Endothelial cell of umbilical vein (primary cell): ENCODE results near the gene PPP2R2C. TPM values are rescaled to one million over a fixed set of nuclear protein-coding genes. Genes with fewer than 3 reads are reported as not detected.

Experiments
- BruUV-seq: library from RNA; stranded (reverse); fragments of 400-500 nt; replicated peaks from 2 replicates; lab custom pipeline; 2021; lab: Mats Ljungman, UMichigan
- CTCF ChIA-PET: fragments of 300-600, 350-600 bp; sonication (Branson Sonifier 250); formaldehyde crosslinking; loops from one replicate; lab custom pipeline; 2021; ENCODE audit warnings: antibody characterized with exemption, inconsistent platforms; lab: Charles Lee
- POLR2A ChIA-PET: fragments of 300-600, 350-600 bp; sonication (Branson Sonifier 250); formaldehyde crosslinking; loops from one replicate; lab custom pipeline; 2021; ENCODE audit warnings: antibody characterized with exemption, inconsistent platforms; lab: Charles Lee
- DNase-seq: peaks from one replicate; pipeline ENCODE4 v3.0.0-alpha.2; 2011; ENCODE audit warnings: low read depth, low spot score
- FAIRE-seq: peaks from 2 replicates; lab custom pipeline; 2011; peaks lifted over from hg19 to GRCh38; lab: Jason Lieb, UNC
- H2AFZ ChIP-seq: 2 replicates; pipeline ENCODE4 v1.6.0; 2012; ENCODE audit warnings: low read depth, low read length, control low read depth, inconsistent platforms
- H3K27ac ChIP-seq: 2 replicates; pipeline ENCODE4 v1.5.1; 2011; ENCODE audit warnings: low read depth, mild to moderate bottlenecking, control low read depth, low read length, moderate library complexity; ENCODE audit not compliant: insufficient read depth
- H3K27me3 ChIP-seq, 2 experiments: 2 replicates each; pipeline versions ENCODE4 v1.6.0 to v1.6.1; 2011; ENCODE audit warnings: low read length in 2 of 2, mixed read lengths in 1 of 2; ENCODE audit not compliant: control insufficient read depth in 2 of 2, insufficient read depth in 2 of 2
- H3K36me3 ChIP-seq, 2 experiments: 2 replicates in 1 of 2; 3 replicates in 1 of 2; pipeline ENCODE4 v1.5.1; 2011; ENCODE audit warnings: low read length in 2 of 2, mild to moderate bottlenecking in 1 of 2, moderate library complexity in 1 of 2; ENCODE audit not compliant: control insufficient read depth in 2 of 2, insufficient read depth in 2 of 2; ENCODE audit errors: extremely low read depth in 1 of 2
- H3K4me1 ChIP-seq: 3 replicates; pipeline ENCODE4 v1.5.1; 2011; ENCODE audit warnings: mild to moderate bottlenecking, low read length; ENCODE audit not compliant: control insufficient read depth, insufficient read depth; ENCODE audit errors: extremely low read depth
- H3K4me2 ChIP-seq: 2 replicates; pipeline ENCODE4 v1.6.1; 2011; ENCODE audit warnings: low read length, control low read depth, mixed read lengths; ENCODE audit not compliant: insufficient read depth
- H3K4me3 ChIP-seq, 3 experiments: fragments of 200-600 bp in 1 of 3; sonication (generic), shearing (Covaris generic) in 1 of 3; replicated peaks in 1 of 3; 2 replicates each; pipeline ENCODE4 v1.5.1; 2011 to 2016; ENCODE audit warnings: control low read depth in 3 of 3, low read length in 3 of 3, mild to moderate bottlenecking in 2 of 3, inconsistent platforms in 1 of 3, low read depth in 1 of 3, moderate library complexity in 1 of 3; ENCODE audit not compliant: insufficient read depth in 1 of 3
- H3K79me2 ChIP-seq: 2 replicates; pipeline ENCODE4 v1.6.0; 2012; ENCODE audit warnings: low read length, inconsistent platforms; ENCODE audit not compliant: control insufficient read depth, insufficient read depth
- H3K9ac ChIP-seq: replicated peaks from 2 replicates; pipeline ENCODE3; 2011; ENCODE audit warnings: low read length, control low read depth; ENCODE audit not compliant: insufficient read depth; ENCODE audit errors: extremely low read depth
- H3K9me1 ChIP-seq: replicated peaks from 3 replicates; pipeline ENCODE4 v1.6.0; 2011; ENCODE audit warnings: mild to moderate bottlenecking, low read length; ENCODE audit not compliant: control insufficient read depth, insufficient read depth; ENCODE audit errors: extremely low read depth
- H3K9me3 ChIP-seq: replicated peaks from 2 replicates; pipeline ENCODE4 v1.5.1; 2012; ENCODE audit warnings: low read length, inconsistent platforms; ENCODE audit not compliant: control insufficient read depth, insufficient read depth
- H4K20me1 ChIP-seq: replicated peaks from 2 replicates; pipeline ENCODE3; 2011; ENCODE audit warnings: mild to moderate bottlenecking, low read length; ENCODE audit not compliant: control insufficient read depth, insufficient read depth; ENCODE audit errors: extremely low read depth
- CTCF ChIP-seq, 2 donors: IDR thresholded peaks; 1 replicate in 1 of 2; 2 replicates in 1 of 2; pipeline ENCODE4 v1.5.1; 2011; ENCODE audit warnings: low read length in 2 of 2, mild to moderate bottlenecking in 2 of 2, moderate library complexity in 2 of 2, control low read depth in 1 of 2, inconsistent platforms in 1 of 2, low read depth in 1 of 2; ENCODE audit not compliant: insufficient read depth in 1 of 2; ENCODE audit errors: extremely low read depth in 1 of 2
- EZH2 ChIP-seq: IDR thresholded peaks from 2 replicates; pipeline ENCODE4 v1.6.1; 2012; ENCODE audit warnings: borderline replicate concordance, low read depth, mild to moderate bottlenecking, moderate library complexity, low read length, inconsistent platforms; ENCODE audit not compliant: severe bottlenecking
- FOS ChIP-seq: IDR thresholded peaks from 2 replicates; pipeline ENCODE4 v1.6.1; 2011; ENCODE audit warnings: mild to moderate bottlenecking, low read length, moderate library complexity, borderline replicate concordance; ENCODE audit not compliant: insufficient read depth
- GATA2 ChIP-seq: IDR thresholded peaks from 2 replicates; pipeline ENCODE4 v1.7.0; 2011; ENCODE audit warnings: low read depth, mild to moderate bottlenecking, moderate library complexity, mixed read lengths, low read length; ENCODE audit not compliant: insufficient read length, insufficient read depth
- POLR2A ChIP-seq: IDR thresholded peaks from 2 replicates; pipeline ENCODE4 v1.6.1; 2012; ENCODE audit warnings: low read depth, mild to moderate bottlenecking, control low read depth, low read length
- POLR2AphosphoS5 ChIP-seq: IDR thresholded peaks from 2 replicates; pipeline ENCODE4 v1.6.1; 2012; ENCODE audit warnings: low read depth, mild to moderate bottlenecking, control low read depth, low read length, moderate library complexity; ENCODE audit not compliant: insufficient read depth
- dilution Hi-C: fragments of 300-500 bp; cut with MboI; formaldehyde crosslinking; loops from one replicate; pipeline ENCODE4 v1.15.0; 2019; ENCODE audit warnings: low sequenced_read_pairs; ENCODE audit not compliant: extremely low pct_ligation_motif_present
- intact Hi-C: fragments of 100-400 bp; cut with micrococcal nuclease; formaldehyde crosslinking; loops from one replicate; pipeline ENCODE4 v1.10.0; 2022
- polyA plus RNA-seq, 4 experiments: library from polyadenylated mRNA; depleted of rRNA in 3 of 4; stranded (reverse) in 3 of 4; unstranded in 1 of 4; fragments of >200 nt; gene quantifications; 2 replicates each; pipeline versions ENCODE4 v1.2.1 to v1.2.3, GENCODE V29; 2011 to 2012; ENCODE audit warnings: missing spikeins in 1 of 4
- total RNA-seq: library from RNA; stranded (reverse); gene quantifications from 2 replicates; pipeline ENCODE4 v1.2.3, GENCODE V29; 2021
- TF ChIP-seq, protein P1 (sequence below): IDR thresholded peaks from 2 replicates; pipeline ENCODE4 v1.6.1; 2011; ENCODE audit not compliant: insufficient read depth, insufficient read length

Gene PPP2R2C
- total and polyA plus RNA-seq, 2 donors (not counting 3 experiments of a cell fraction or from before 2014, with no cell fraction given): 0.03 to 0.09 TPM

DNA sequence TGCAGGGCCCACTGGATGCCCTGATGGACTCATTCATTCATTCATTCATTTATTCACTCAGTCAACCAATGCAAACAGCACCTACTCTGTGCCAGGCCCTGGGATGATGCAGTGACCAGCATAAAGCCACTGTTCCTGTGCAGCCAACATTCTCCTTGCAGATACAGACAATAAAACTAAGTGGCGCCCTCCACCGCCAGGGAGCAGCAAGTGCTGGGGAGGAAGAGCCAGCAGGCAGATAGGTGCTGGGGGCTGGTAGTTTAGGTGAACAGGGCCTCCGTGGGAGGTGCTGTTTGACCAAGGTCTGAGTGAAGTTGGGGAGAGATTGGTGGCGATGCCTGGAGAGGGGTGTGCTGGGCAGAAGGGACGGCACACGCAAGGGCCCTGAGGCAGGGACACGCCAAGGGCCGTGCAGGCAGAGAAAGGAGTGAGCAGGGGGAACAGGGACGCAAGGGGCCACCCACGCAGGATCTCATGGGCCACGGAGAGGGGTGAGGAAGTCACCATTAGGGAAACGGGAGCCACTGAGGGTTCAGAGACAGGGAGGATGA, 137.3 kb downstream of the PPP2R2C start:
- no peak for FAIRE-seq

More for the DNA sequence above, 137.3 kb downstream of the PPP2R2C start:
- H3K4me2 ChIP-seq: no peak overlapping the region
- H3K4me1 ChIP-seq: no peaks in the 10 kb centered on the region
- CTCF ChIA-PET: interaction anchor here (1.0 to 16.2 kb wide), 5 partner anchors 11 to 337 kb away, joined by 3 to 808 read pairs (median 7); partner anchors contain the start of gene WFS1
- POLR2A ChIA-PET: no interaction called here
- no peaks in the 10 kb centered on the region for H3K9me1 ChIP-seq
- BruUV-seq: no TSS peak
- intact Hi-C loops: no loop called here
- no peak for DNase-seq
- H3K9me3 ChIP-seq: no peaks in the 10 kb centered on the region
- no peaks in the 10 kb centered on the region for H4K20me1 ChIP-seq
- H3K27me3 ChIP-seq: peaks cover 3% of the 10 kb centered on the region in 2 experiments
- no peaks in the 10 kb centered on the region for H3K79me2 ChIP-seq
- H3K36me3 ChIP-seq: no peaks in the 10 kb centered on the region
- TF ChIP-seq POLR2AphosphoS5 (no peak), EZH2 (no peak), GATA2 (no peak), CTCF (IDR thresholded peaks at IDR 0.05; ENCODE audit: extremely low read depth in 1 of 2, insufficient read depth in 1 of 2, low read depth in 1 of 2, low read length in 2 of 2) (no peak), POLR2A (no peak), FOS (no peak)
- TF ChIP-seq, protein P1, sequence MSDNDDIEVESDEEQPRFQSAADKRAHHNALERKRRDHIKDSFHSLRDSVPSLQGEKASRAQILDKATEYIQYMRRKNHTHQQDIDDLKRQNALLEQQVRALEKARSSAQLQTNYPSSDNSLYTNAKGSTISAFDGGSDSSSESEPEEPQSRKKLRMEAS: no peak
- H2AFZ ChIP-seq: no peak overlapping the region
- no peak overlapping the region for H3K9ac ChIP-seq
- no peak overlapping the region for H3K27ac ChIP-seq
- no peak overlapping the region for H3K4me3 ChIP-seq
- dilution Hi-C loops: no loop called here
